GM23338 (cell line): ENCODE results near the gene MRTO4. TPM values are rescaled to one million over a fixed set of nuclear protein-coding genes. Genes with fewer than 3 reads are reported as not detected.

Source experiments
- ATAC-seq: fragments of 200-7000 bp; cut with Tn5 transposase; 3 replicates; pipeline ENCODE4 v1.9.1; 2020
- DNase-seq: peaks from one replicate; pipeline ENCODE4 v3.0.0-alpha.2; 2015; ENCODE audit warnings: low spot score
- H2AFZ ChIP-seq: fragments of 200-600 bp; sonication (generic); 2 replicates; pipeline ENCODE4 v1.8.0; 2016; ENCODE audit warnings: antibody characterized with exemption, mild to moderate bottlenecking, moderate library complexity
- H3F3A ChIP-seq: fragments of 200-600 bp; sonication (generic); replicated peaks from 2 replicates; pipeline ENCODE4 v1.8.0; 2017; ENCODE audit warnings: antibody characterized with exemption, mixed run types, low read depth
- H3K27ac ChIP-seq: fragments of 200-600 bp; sonication (generic); 2 replicates; pipeline ENCODE4 v1.6.1; 2016; ENCODE audit warnings: low read depth
- H3K27me3 ChIP-seq: fragments of 200-600 bp; sonication (generic); 2 replicates; pipeline ENCODE4 v1.8.0; 2016; ENCODE audit warnings: mild to moderate bottlenecking, mixed run types, moderate library complexity; ENCODE audit not compliant: insufficient read depth
- H3K36me3 ChIP-seq: fragments of 200-600 bp; sonication (generic); 2 replicates; pipeline ENCODE4 v1.8.0; 2016; ENCODE audit warnings: mild to moderate bottlenecking; ENCODE audit not compliant: insufficient read depth
- H3K4me1 ChIP-seq: fragments of 200-600 bp; sonication (generic); 2 replicates; pipeline ENCODE4 v1.8.0; 2016; ENCODE audit warnings: mild to moderate bottlenecking, moderate library complexity; ENCODE audit not compliant: insufficient read depth
- H3K4me2 ChIP-seq: fragments of 200-600 bp; sonication (generic); 2 replicates; pipeline ENCODE4 v1.7.1; 2017; ENCODE audit warnings: mixed run types
- H3K4me3 ChIP-seq: fragments of 200-600 bp; sonication (generic); 2 replicates; pipeline ENCODE4 v1.6.1; 2016; ENCODE audit warnings: mixed run types
- H3K79me2 ChIP-seq: fragments of 200-600 bp; sonication (generic); replicated peaks from 2 replicates; pipeline ENCODE4 v1.8.0; 2017; ENCODE audit warnings: mild to moderate bottlenecking; ENCODE audit not compliant: insufficient read depth
- H3K9me2 ChIP-seq: fragments of 200-600 bp; sonication (generic); 2 replicates; pipeline ENCODE4 v1.8.0; 2017; ENCODE audit not compliant: insufficient read depth
- H4K20me1 ChIP-seq: fragments of 200-600 bp; sonication (generic); replicated peaks from 2 replicates; pipeline ENCODE4 v1.8.0; 2017; ENCODE audit warnings: mild to moderate bottlenecking; ENCODE audit not compliant: insufficient read depth
- H3K27ac Mint-ChIP-seq: 2 replicates; pipeline ENCODE4 v1.8.0; 2020; ENCODE audit warnings: inconsistent platforms, mild to moderate bottlenecking, moderate library complexity, mixed read lengths
- H3K27me3 Mint-ChIP-seq: 3 replicates; pipeline ENCODE4 v1.8.0; 2022; ENCODE audit warnings: low read depth, mild to moderate bottlenecking, moderate library complexity, mixed read lengths, inconsistent platforms; ENCODE audit not compliant: insufficient read depth, poor library complexity
- H3K36me3 Mint-ChIP-seq: 3 replicates; pipeline ENCODE4 v1.8.0; 2021; ENCODE audit warnings: low read depth, mild to moderate bottlenecking, inconsistent platforms, moderate library complexity, mixed read lengths
- H3K4me1 Mint-ChIP-seq: 3 replicates; pipeline ENCODE4 v1.8.0; 2020; ENCODE audit warnings: mild to moderate bottlenecking, inconsistent platforms, mixed read lengths
- H3K4me3 Mint-ChIP-seq: 3 replicates; pipeline ENCODE4 v1.8.0; 2021; ENCODE audit warnings: moderate library complexity, mild to moderate bottlenecking, inconsistent platforms, mixed read lengths
- H3K9me3 Mint-ChIP-seq: 3 replicates; pipeline ENCODE4 v1.8.0; 2020; ENCODE audit warnings: moderate library complexity, mild to moderate bottlenecking, inconsistent platforms, mixed read lengths
- CREB1 ChIP-seq: fragments of 250-450 bp; sonication (Bioruptor Pico); IDR thresholded peaks from 2 replicates; pipeline ENCODE4 v1.5.0; 2020; ENCODE audit warnings: low read depth, mild to moderate bottlenecking, moderate library complexity
- CTCF ChIP-seq, 2 experiments: fragments of 200-600 bp in 1 of 2; sonication (generic) in 1 of 2; conservative IDR thresholded peaks; 2 replicates each; pipeline versions ENCODE4 v1.5.1 to v1.6.1; 2016 to 2017; ENCODE audit warnings: antibody characterized with exemption in 2 of 2, low read depth in 2 of 2, mild to moderate bottlenecking in 2 of 2, moderate library complexity in 1 of 2
- ETS1 ChIP-seq: IDR thresholded peaks from 2 replicates; pipeline ENCODE4 v1.6.1; 2016; ENCODE audit warnings: antibody characterized with exemption
- EZH2 ChIP-seq: fragments of 200-600 bp; sonication (generic); IDR thresholded peaks from one replicate; pipeline ENCODE4 v1.8.0; 2017; ENCODE audit warnings: antibody characterized with exemption, mild to moderate bottlenecking, low read depth; ENCODE audit not compliant: unreplicated experiment
- EZH2phosphoT487 ChIP-seq: fragments of 200-600 bp; sonication (generic); IDR thresholded peaks from one replicate; pipeline ENCODE4 v1.8.1; 2018; ENCODE audit warnings: antibody characterized with exemption; ENCODE audit not compliant: unreplicated experiment
- JUNB ChIP-seq: IDR thresholded peaks from one replicate; pipeline ENCODE4 v1.6.1; 2016; ENCODE audit warnings: antibody characterized with exemption; ENCODE audit not compliant: unreplicated experiment
- NANOG ChIP-seq: IDR thresholded peaks from 2 replicates; pipeline ENCODE4 v1.6.1; 2016; ENCODE audit warnings: antibody characterized with exemption, borderline replicate concordance
- POLR2AphosphoS5 ChIP-seq: IDR thresholded peaks from 2 replicates; pipeline ENCODE4 v1.6.1; 2016; ENCODE audit warnings: antibody characterized with exemption, low read depth
- STAT1 ChIP-seq: IDR thresholded peaks from one replicate; pipeline ENCODE4 v1.6.1; 2016; ENCODE audit warnings: antibody characterized with exemption; ENCODE audit not compliant: unreplicated experiment
- ZNF114 ChIP-seq: fragments of 250-450 bp; sonication (Bioruptor Pico); IDR thresholded peaks from 2 replicates; pipeline ENCODE4 v1.5.0; 2020; ENCODE audit warnings: mild to moderate bottlenecking, moderate library complexity
- ZNF331 ChIP-seq: fragments of 250-450 bp; sonication (Bioruptor Pico); IDR thresholded peaks from 2 replicates; pipeline ENCODE4 v1.5.0; 2020; ENCODE audit warnings: low read depth, mild to moderate bottlenecking, moderate library complexity
- ZNF462 ChIP-seq: fragments of 250-450 bp; sonication (Bioruptor Pico); IDR thresholded peaks from 2 replicates; pipeline ENCODE4 v1.5.0; 2020; ENCODE audit warnings: mild to moderate bottlenecking, moderate library complexity
- long read RNA-seq: library from polyadenylated mRNA; unstranded; transcript quantifications from one replicate; pipeline ENCODE4 v2.0.0, GENCODE V29; 2020; ENCODE audit not compliant: unreplicated experiment
- polyA plus RNA-seq: library from polyadenylated mRNA; unstranded; fragments of >200 nt; fragmentation: Nextera tagmentation; extraction: Ambion mirVana; gene quantifications from 2 replicates; pipeline ENCODE4 v1.2.1, GENCODE V29; 2016
- total RNA-seq: library from RNA; depleted of rRNA; stranded (reverse); fragments of >200 nt; shearing (Covaris generic); gene quantifications from 2 replicates; pipeline ENCODE4 v1.2.3, GENCODE V29; 2014; rRNA removed

The MRTO4 gene
- 47.1 and 54.2 TPM in 2 replicates for total RNA-seq
- polyA plus RNA-seq = 77.3 and 88.5 TPM in 2 replicates
- long read RNA-seq, transcript MRTO4-201 (8 exons, 2,315 nt) = major isoform, 39 of 51 reads
- long read RNA-seq, partial matches to known transcripts = 3 of 51 reads
- long read RNA-seq, other reads (novel, unspliced or antisense) = 9 of 51 reads

- Histone ChIP-seq H3K9me2 (no peaks in the 10 kb centered on the region), H3K4me2 (peak within 1 kb of the TSS; percentile 94), H2AFZ (peak within 1 kb of the TSS; percentile 100), H3K4me1 (peaks cover 19% of the 10 kb centered on the region), H4K20me1 (peaks cover 30% of the 10 kb centered on the region), H3K27ac (peak within 1 kb of the TSS; percentile 95), H3F3A (no peaks in the 10 kb centered on the region), H3K4me3 (peak within 1 kb of the TSS; percentile 99), H3K79me2 (peaks cover 95% of the 10 kb centered on the region), H3K27me3 (no peaks in the 10 kb centered on the region), H3K36me3 (peaks cover 10% of the 10 kb centered on the region)
- Mint-ChIP-seq H3K36me3 (peaks cover 29% of the 10 kb centered on the region), H3K27me3 (peaks cover 13% of the 10 kb centered on the region), H3K9me3 (peaks cover 3% of the 10 kb centered on the region; the same call in 1 of the 3 replicates), H3K4me1 (peaks cover 19% of the 10 kb centered on the region), H3K27ac (peak within 1 kb of the TSS; percentile 99), H3K4me3 (peak within 1 kb of the TSS; percentile 100)
- ATAC-seq = peak; percentile 90
- peak; percentile 91 for DNase-seq
- TF ChIP-seq EZH2phosphoT487 (no peak), EZH2 (no peak), ETS1 (peak; percentile 72), STAT1 (no peak), JUNB (no peak), POLR2AphosphoS5 (peak; percentile 82), ZNF331 (CRISPR knock-in tag) (no peak), ZNF114 (no peak), ZNF462 (no peak), CREB1 (peak; percentile 35; the same call in 1 of the 2 replicates), CTCF (conservative IDR thresholded peaks at IDR 0.05; ENCODE audit: low read depth in 2 of 2) (no peak), NANOG (no peak)
Measured at GRCh38 chr1:19251305-19252196, at the start of gene MRTO4, which contains the start of gene EMC1. Gene MRTO4, plus strand, starts transcription at chr1:19251805. Its CDS starts 31 bp downstream, at chr1:19251836. Gene EMC1, minus strand, starts transcription at chr1:19251524. Its CDS starts 15 bp downstream, at chr1:19251509.
